ENCODE measurements around the gene DDA1.

Gene DDA1

GRCh38 chr19:17319473-17320238 is 10.3 kb downstream of the DDA1 start:
- no peak overlapping the region for H3K18ac ChIP-seq (ENCODE audit: low read length)
- no peak overlapping the region for H3K4me2 ChIP-seq (ENCODE audit: low read length)
- H2BK5ac ChIP-seq (ENCODE audit: low read length), result no peak overlapping the region
- no peak for DNase-seq
- no peak overlapping the region for H3K23ac ChIP-seq (ENCODE audit: low read length)
- WGBS (ENCODE audit: extremely low coverage, insufficient coverage, low lambda C conversion rate), result no CpG with 5 or more reads among the region's 40 CpGs
- peaks cover 5% of the 10 kb centered on the region for H3K36me3 ChIP-seq (ENCODE audit: control insufficient read depth, insufficient read depth, low read length)
- H3K4me3 ChIP-seq (ENCODE audit: low read length), result no peak overlapping the region
- no peaks in the 10 kb centered on the region for H3K27me3 ChIP-seq (ENCODE audit: insufficient read depth, low read length, poor library complexity)
- no peaks in the 10 kb centered on the region for H3K79me2 ChIP-seq (ENCODE audit: control insufficient read depth, insufficient read depth, low read length)
- no peak overlapping the region for H4K8ac ChIP-seq (ENCODE audit: low read depth, low read length)
- no peak overlapping the region for H2BK15ac ChIP-seq (replicated peaks; ENCODE audit: low read depth)
- H3K4ac ChIP-seq (ENCODE audit: low read depth, low read length), result no peak overlapping the region
- H4K5ac ChIP-seq (ENCODE audit: low read length), result no peak overlapping the region
- H3K4me1 ChIP-seq (ENCODE audit: control insufficient read depth, low read depth, low read length), result no peaks in the 10 kb centered on the region
- no peak overlapping the region for H2AK5ac ChIP-seq (ENCODE audit: low read length)
- H3K9ac ChIP-seq (ENCODE audit: low read length), result no peak overlapping the region
- no peak overlapping the region for H3K27ac ChIP-seq (ENCODE audit: low read depth, low read length)
- H3K56ac ChIP-seq (ENCODE audit: low read length), result no peak overlapping the region
- H3K79me1 ChIP-seq (ENCODE audit: low read length), result no peaks in the 10 kb centered on the region
- H2BK120ac ChIP-seq (ENCODE audit: low read depth, low read length), result no peak overlapping the region

DNA sequence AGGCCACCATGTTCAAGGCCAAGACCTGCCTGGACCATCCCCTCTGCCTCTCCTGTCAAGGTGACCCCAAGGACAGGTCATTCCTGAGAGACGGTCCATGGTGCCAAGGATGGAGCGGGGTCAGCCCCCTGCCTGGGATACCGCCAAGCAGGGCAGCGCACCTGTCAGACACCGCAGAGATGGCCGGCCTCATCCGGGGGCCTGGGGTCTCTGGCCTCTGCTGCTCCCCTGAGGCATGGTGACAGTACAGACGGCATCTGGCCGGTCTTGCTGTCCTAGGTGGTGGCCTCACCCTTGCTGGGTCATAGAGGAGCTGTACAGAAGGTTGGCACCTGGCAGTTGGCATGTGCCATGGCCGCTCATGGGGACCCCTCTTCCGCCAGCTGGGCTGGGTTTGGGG is 11.1 kb downstream of the DDA1 start:
- H3K4me2 ChIP-seq (ENCODE audit: low read length), result no peak overlapping the region
- no peak overlapping the region for H2BK5ac ChIP-seq (ENCODE audit: low read length)
- no peak overlapping the region for H3K18ac ChIP-seq (ENCODE audit: low read length)
- DNase-seq, result no peak
- no peaks in the 10 kb centered on the region for H3K27me3 ChIP-seq (ENCODE audit: insufficient read depth, low read length, poor library complexity)
- H4K8ac ChIP-seq (ENCODE audit: low read depth, low read length), result no peak overlapping the region
- no peak overlapping the region for H2BK120ac ChIP-seq (ENCODE audit: low read depth, low read length)
- no peak overlapping the region for H3K27ac ChIP-seq (ENCODE audit: low read depth, low read length)
- H3K79me2 ChIP-seq (ENCODE audit: control insufficient read depth, insufficient read depth, low read length), result no peaks in the 10 kb centered on the region
- H3K56ac ChIP-seq (ENCODE audit: low read length), result no peak overlapping the region
- H3K36me3 ChIP-seq (ENCODE audit: control insufficient read depth, insufficient read depth, low read length), result peaks cover 4% of the 10 kb centered on the region
- no CpG with 5 or more reads among the region's 11 CpGs for WGBS (ENCODE audit: extremely low coverage, insufficient coverage, low lambda C conversion rate)
- H3K79me1 ChIP-seq (ENCODE audit: low read length), result no peaks in the 10 kb centered on the region
- no peaks in the 10 kb centered on the region for H3K4me1 ChIP-seq (ENCODE audit: control insufficient read depth, low read depth, low read length)
- no peak overlapping the region for H3K9ac ChIP-seq (ENCODE audit: low read length)
- H2AK5ac ChIP-seq (ENCODE audit: low read length), result no peak overlapping the region
- H4K5ac ChIP-seq (ENCODE audit: low read length), result no peak overlapping the region
- no peak overlapping the region for H3K4ac ChIP-seq (ENCODE audit: low read depth, low read length)
- no peak overlapping the region for H2BK15ac ChIP-seq (replicated peaks; ENCODE audit: low read depth)
- no peak overlapping the region for H3K4me3 ChIP-seq (ENCODE audit: low read length)
- H3K23ac ChIP-seq (ENCODE audit: low read length), result no peak overlapping the region

- H2AK5ac ChIP-seq (ENCODE audit: low read length), result no peak overlapping the region
- DNase-seq, result no peak
Measured at GRCh38 chr19:17321655-17322489, 12.5 kb downstream of the DDA1 start.

DNA sequence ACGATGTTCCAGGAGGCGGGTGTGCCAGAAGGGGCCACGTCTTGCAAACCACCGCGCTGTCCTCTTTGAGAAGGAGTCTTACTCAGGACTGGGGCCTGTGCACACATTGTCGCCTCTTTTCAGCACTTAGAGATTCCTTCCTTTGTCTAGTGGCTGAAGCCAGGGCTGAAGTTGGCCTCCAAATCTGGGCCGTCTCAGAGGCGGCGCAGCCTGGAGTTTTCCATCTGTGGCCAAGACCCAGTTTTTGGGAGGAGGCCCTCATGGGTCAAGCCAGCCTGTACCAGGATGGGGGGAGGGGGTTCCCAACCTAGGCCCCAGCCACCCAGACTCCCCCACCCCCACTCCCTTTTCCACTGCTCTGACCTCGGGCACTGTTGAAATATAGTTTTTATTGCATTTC is 13.5 kb downstream of the DDA1 start:
- Histone ChIP-seq H3K4me2 (ENCODE audit: low read length) (no peak overlapping the region), H3K79me2 (ENCODE audit: control insufficient read depth, insufficient read depth, low read length) (no peaks in the 10 kb centered on the region), H2BK15ac (replicated peaks; ENCODE audit: low read depth) (no peak overlapping the region), H3K4ac (ENCODE audit: low read depth, low read length) (no peak overlapping the region), H3K79me1 (ENCODE audit: low read length) (no peaks in the 10 kb centered on the region), H3K56ac (ENCODE audit: low read length) (no peak overlapping the region), H3K9ac (ENCODE audit: low read length) (no peak overlapping the region), H4K5ac (ENCODE audit: low read length) (no peak overlapping the region), H4K8ac (ENCODE audit: low read depth, low read length) (no peak overlapping the region), H3K18ac (ENCODE audit: low read length) (no peak overlapping the region), H3K36me3 (ENCODE audit: control insufficient read depth, insufficient read depth, low read length) (peaks cover 1% of the 10 kb centered on the region), H2BK120ac (ENCODE audit: low read depth, low read length) (no peak overlapping the region), H2AK5ac (ENCODE audit: low read length) (no peak overlapping the region), H3K23ac (ENCODE audit: low read length) (no peak overlapping the region), H3K27ac (ENCODE audit: low read depth, low read length) (no peak overlapping the region), H2BK5ac (ENCODE audit: low read length) (no peak overlapping the region), H3K27me3 (ENCODE audit: insufficient read depth, low read length, poor library complexity) (no peaks in the 10 kb centered on the region), H3K4me1 (ENCODE audit: control insufficient read depth, low read depth, low read length) (no peaks in the 10 kb centered on the region), H3K4me3 (ENCODE audit: low read length) (no peak overlapping the region)
- WGBS (ENCODE audit: extremely low coverage, insufficient coverage, low lambda C conversion rate), result no CpG with 5 or more reads among the region's 10 CpGs
- no peak for DNase-seq

More at GRCh38 chr19:17321655-17322489, 12.5 kb downstream of the DDA1 start:
- Histone ChIP-seq H3K18ac (ENCODE audit: low read length) (no peak overlapping the region), H3K9ac (ENCODE audit: low read length) (no peak overlapping the region), H3K23ac (ENCODE audit: low read length) (no peak overlapping the region), H3K36me3 (ENCODE audit: control insufficient read depth, insufficient read depth, low read length) (peaks cover 1% of the 10 kb centered on the region), H4K8ac (ENCODE audit: low read depth, low read length) (no peak overlapping the region), H2BK5ac (ENCODE audit: low read length) (no peak overlapping the region), H4K5ac (ENCODE audit: low read length) (no peak overlapping the region), H3K4me3 (ENCODE audit: low read length) (no peak overlapping the region), H3K79me2 (ENCODE audit: control insufficient read depth, insufficient read depth, low read length) (no peaks in the 10 kb centered on the region), H3K4ac (ENCODE audit: low read depth, low read length) (no peak overlapping the region), H3K27me3 (ENCODE audit: insufficient read depth, low read length, poor library complexity) (no peaks in the 10 kb centered on the region), H3K56ac (ENCODE audit: low read length) (no peak overlapping the region), H3K4me1 (ENCODE audit: control insufficient read depth, low read depth, low read length) (no peaks in the 10 kb centered on the region), H2BK120ac (ENCODE audit: low read depth, low read length) (no peak overlapping the region), H3K79me1 (ENCODE audit: low read length) (no peaks in the 10 kb centered on the region), H2BK15ac (replicated peaks; ENCODE audit: low read depth) (no peak overlapping the region), H3K27ac (ENCODE audit: low read depth, low read length) (no peak overlapping the region), H3K4me2 (ENCODE audit: low read length) (no peak overlapping the region)
- WGBS (ENCODE audit: extremely low coverage, insufficient coverage, low lambda C conversion rate), result no CpG with 5 or more reads among the region's 19 CpGs

DNA sequence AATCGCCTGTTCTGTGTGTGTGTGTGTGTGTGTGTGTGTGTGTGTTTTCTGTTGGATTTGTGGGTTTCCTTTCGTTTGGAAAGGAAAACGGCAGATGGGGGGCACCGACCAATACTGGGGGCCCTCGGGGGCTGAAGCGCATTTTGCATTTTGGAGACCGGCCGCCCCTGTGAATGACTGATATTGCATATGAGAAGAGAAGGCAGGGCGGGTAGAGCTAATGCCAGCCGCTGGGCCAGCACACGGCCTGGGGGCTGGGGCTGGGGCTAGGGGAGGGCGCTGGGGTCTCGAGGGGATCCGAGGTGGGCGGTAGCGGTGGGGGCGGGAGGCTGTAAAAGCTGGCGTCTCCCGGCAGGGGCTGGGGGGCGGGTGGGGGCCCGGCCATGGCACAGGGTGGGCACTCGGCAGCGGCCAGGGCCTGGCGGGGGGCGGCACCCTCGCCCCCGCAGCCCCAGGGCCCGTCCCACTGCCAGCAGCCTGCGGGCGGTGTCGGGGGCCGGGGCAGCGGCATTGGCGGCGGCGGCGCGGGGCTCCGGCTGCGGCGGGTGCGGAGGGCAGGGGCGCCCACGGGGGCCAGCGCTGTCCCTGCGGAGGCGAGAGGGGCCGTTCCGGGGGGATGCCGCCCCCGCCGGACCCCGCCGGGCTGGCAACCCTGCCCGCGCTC is 14.1 kb downstream of the DDA1 start:
- H3K23ac ChIP-seq (ENCODE audit: low read length), result no peak overlapping the region
- no peak overlapping the region for H4K5ac ChIP-seq (ENCODE audit: low read length)

More for the DNA sequence above, 14.1 kb downstream of the DDA1 start:
- Histone ChIP-seq H3K9ac (ENCODE audit: low read length) (no peak overlapping the region), H3K27me3 (ENCODE audit: insufficient read depth, low read length, poor library complexity) (no peaks in the 10 kb centered on the region), H3K79me1 (ENCODE audit: low read length) (no peaks in the 10 kb centered on the region), H2BK120ac (ENCODE audit: low read depth, low read length) (no peak overlapping the region), H3K27ac (ENCODE audit: low read depth, low read length) (no peak overlapping the region), H3K79me2 (ENCODE audit: control insufficient read depth, insufficient read depth, low read length) (no peaks in the 10 kb centered on the region), H3K4ac (ENCODE audit: low read depth, low read length) (no peak overlapping the region), H3K4me2 (ENCODE audit: low read length) (no peak overlapping the region), H3K18ac (ENCODE audit: low read length) (no peak overlapping the region), H4K8ac (ENCODE audit: low read depth, low read length) (no peak overlapping the region), H2BK5ac (ENCODE audit: low read length) (no peak overlapping the region), H3K56ac (ENCODE audit: low read length) (no peak overlapping the region), H2BK15ac (replicated peaks; ENCODE audit: low read depth) (no peak overlapping the region), H3K4me3 (ENCODE audit: low read length) (no peak overlapping the region), H2AK5ac (ENCODE audit: low read length) (no peak overlapping the region), H3K36me3 (ENCODE audit: control insufficient read depth, insufficient read depth, low read length) (peaks cover 1% of the 10 kb centered on the region), H3K4me1 (ENCODE audit: control insufficient read depth, low read depth, low read length) (no peaks in the 10 kb centered on the region)
- WGBS (ENCODE audit: extremely low coverage, insufficient coverage, low lambda C conversion rate), result no CpG with 5 or more reads among the region's 56 CpGs
- no peak for DNase-seq
